Karpas-422 (cell line): ENCODE measurements around the gene TRPV5. TPM values are rescaled to one million over a fixed set of nuclear protein-coding genes. Genes with fewer than 3 reads are reported as not detected.

Experiments used
- DNase-seq: peaks from one replicate; pipeline ENCODE4 v3.0.0-alpha.2; 2015
- H2AFZ ChIP-seq: fragments of 200-600 bp; sonication (generic); 2 replicates; pipeline ENCODE4 v1.6.1; 2014; ENCODE audit warnings: antibody characterized with exemption, low read length, mixed read lengths
- H3K27ac ChIP-seq: fragments of 200-600 bp; sonication (generic); 2 replicates; pipeline ENCODE4 v1.5.1; 2014; ENCODE audit warnings: mild to moderate bottlenecking, low read length, moderate library complexity
- H3K27me3 ChIP-seq: fragments of 200-600 bp; sonication (generic); 2 replicates; pipeline ENCODE4 v1.6.1; 2014; ENCODE audit warnings: low read length, mixed read lengths
- H3K36me3 ChIP-seq: fragments of 200-600 bp; sonication (generic); 2 replicates; pipeline ENCODE4 v1.6.1; 2014; ENCODE audit warnings: low read length, mixed read lengths; ENCODE audit not compliant: insufficient read depth
- H3K4me1 ChIP-seq: fragments of 200-600 bp; sonication (generic); 2 replicates; pipeline ENCODE4 v1.6.1; 2014; ENCODE audit warnings: mild to moderate bottlenecking, low read length, mixed read lengths
- H3K4me2 ChIP-seq: fragments of 200-600 bp; sonication (generic); 2 replicates; pipeline ENCODE4 v1.6.1; 2014; ENCODE audit warnings: low read length, low read depth, mild to moderate bottlenecking; ENCODE audit not compliant: poor library complexity, severe bottlenecking
- H3K4me3 ChIP-seq: fragments of 200-600 bp; sonication (generic); 2 replicates; pipeline ENCODE4 v1.5.1; 2014; ENCODE audit warnings: mild to moderate bottlenecking, antibody characterized with exemption, low read length, mixed read lengths
- H3K79me2 ChIP-seq: fragments of 200-600 bp; sonication (generic); 2 replicates; pipeline ENCODE4 v1.6.1; 2014; ENCODE audit warnings: mild to moderate bottlenecking, low read length, mixed read lengths
- H3K9ac ChIP-seq: fragments of 200-600 bp; sonication (generic); 2 replicates; pipeline ENCODE4 v1.6.0; 2014; ENCODE audit warnings: low read length
- H3K9me2 ChIP-seq: fragments of 200-600 bp; sonication (generic), shearing (Covaris generic); replicated peaks from 2 replicates; pipeline ENCODE4 v1.6.0; 2014; ENCODE audit warnings: mild to moderate bottlenecking, low read length, moderate library complexity; ENCODE audit not compliant: insufficient read depth
- H3K9me3 ChIP-seq: fragments of 300-700, 200-600 bp; sonication (generic); 2 replicates; pipeline ENCODE4 v1.6.1; 2014; ENCODE audit warnings: low read length, mixed read lengths
- H4K20me1 ChIP-seq: fragments of 200-600 bp; sonication (generic); 2 replicates; pipeline ENCODE4 v1.6.1; 2014; ENCODE audit warnings: mild to moderate bottlenecking, antibody characterized with exemption, low read length, low read depth; ENCODE audit not compliant: insufficient read depth
- total RNA-seq: library from RNA; depleted of rRNA; stranded (reverse); fragments of >200 nt; shearing (Covaris generic); gene quantifications from 2 replicates; pipeline ENCODE4 v1.2.3, GENCODE V29; 2014; ENCODE audit warnings: low replicate concordance

TRPV5 gene
- total RNA-seq, 1 experiment from 2014 or later, result not detected

- Histone ChIP-seq H3K9ac (no peak overlapping the region), H3K79me2 (no peaks in the 10 kb centered on the region), H3K4me1 (no peaks in the 10 kb centered on the region), H3K36me3 (no peaks in the 10 kb centered on the region), H3K4me3 (no peak overlapping the region), H3K27me3 (no peaks in the 10 kb centered on the region), H3K27ac (no peak overlapping the region), H3K4me2 (no peak overlapping the region), H2AFZ (no peak overlapping the region), H3K9me2 (no peaks in the 10 kb centered on the region), H4K20me1 (no peaks in the 10 kb centered on the region), H3K9me3 (no peaks in the 10 kb centered on the region)
- DNase-seq, result no peak
These were observed 55.2 kb downstream of the TRPV5 start for GRCh38 chr7:142878315-142878714.

- Histone ChIP-seq H3K4me2 (no peak overlapping the region), H3K9me3 (no peaks in the 10 kb centered on the region), H3K27ac (no peak overlapping the region), H2AFZ (no peak overlapping the region), H3K27me3 (no peaks in the 10 kb centered on the region), H3K9ac (no peak overlapping the region), H4K20me1 (no peaks in the 10 kb centered on the region), H3K4me3 (no peak overlapping the region), H3K79me2 (no peaks in the 10 kb centered on the region), H3K36me3 (no peaks in the 10 kb centered on the region), H3K9me2 (no peaks in the 10 kb centered on the region), H3K4me1 (no peaks in the 10 kb centered on the region)
- DNase-seq, result no peak
These were observed 56.3 kb downstream of the TRPV5 start for GRCh38 chr7:142876991-142877910.

GRCh38 chr7:142876236-142876960 lies 57.1 kb downstream of the TRPV5 start:
- Histone ChIP-seq H4K20me1 (no peaks in the 10 kb centered on the region), H3K36me3 (no peaks in the 10 kb centered on the region), H3K9me3 (no peaks in the 10 kb centered on the region), H3K4me1 (no peaks in the 10 kb centered on the region), H3K79me2 (no peaks in the 10 kb centered on the region), H3K9ac (no peak overlapping the region), H3K4me3 (no peak overlapping the region), H3K9me2 (no peaks in the 10 kb centered on the region), H2AFZ (no peak overlapping the region), H3K4me2 (no peak overlapping the region), H3K27ac (no peak overlapping the region), H3K27me3 (no peaks in the 10 kb centered on the region)
- DNase-seq, result no peak

- Histone ChIP-seq H2AFZ (no peak overlapping the region), H4K20me1 (no peaks in the 10 kb centered on the region), H3K9ac (no peak overlapping the region), H3K79me2 (no peaks in the 10 kb centered on the region), H3K4me1 (no peaks in the 10 kb centered on the region), H3K4me3 (no peak overlapping the region), H3K27me3 (no peaks in the 10 kb centered on the region), H3K4me2 (no peak overlapping the region), H3K36me3 (no peaks in the 10 kb centered on the region), H3K9me3 (no peaks in the 10 kb centered on the region), H3K27ac (no peak overlapping the region), H3K9me2 (no peaks in the 10 kb centered on the region)
- no peak for DNase-seq
These were observed 58.1 kb downstream of the TRPV5 start for GRCh38 chr7:142875456-142875855.

GRCh38 chr7:142874837-142875236 lies 58.7 kb downstream of the TRPV5 start:
- no peak overlapping the region for H2AFZ ChIP-seq
- H3K9ac ChIP-seq, result no peak overlapping the region
- no peaks in the 10 kb centered on the region for H3K79me2 ChIP-seq
- no peak overlapping the region for H3K4me2 ChIP-seq
- H3K4me3 ChIP-seq, result no peak overlapping the region
- H3K9me3 ChIP-seq, result no peaks in the 10 kb centered on the region
- no peaks in the 10 kb centered on the region for H3K9me2 ChIP-seq
- no peaks in the 10 kb centered on the region for H3K27me3 ChIP-seq
- no peaks in the 10 kb centered on the region for H3K4me1 ChIP-seq
- H3K27ac ChIP-seq, result no peak overlapping the region
- H3K36me3 ChIP-seq, result no peaks in the 10 kb centered on the region
- no peak for DNase-seq
- no peaks in the 10 kb centered on the region for H4K20me1 ChIP-seq

- Histone ChIP-seq H3K79me2 (no peaks in the 10 kb centered on the region), H3K9me3 (no peaks in the 10 kb centered on the region), H2AFZ (no peak overlapping the region), H3K36me3 (no peaks in the 10 kb centered on the region), H3K27ac (no peak overlapping the region), H4K20me1 (no peaks in the 10 kb centered on the region), H3K27me3 (no peaks in the 10 kb centered on the region), H3K9ac (no peak overlapping the region), H3K4me2 (no peak overlapping the region), H3K4me1 (no peaks in the 10 kb centered on the region), H3K4me3 (no peak overlapping the region), H3K9me2 (no peaks in the 10 kb centered on the region)
- no peak for DNase-seq
These were observed 59.1 kb downstream of the TRPV5 start for GRCh38 chr7:142874409-142874808.

GRCh38 chr7:142873871-142874270 lies 59.7 kb downstream of the TRPV5 start:
- no peaks in the 10 kb centered on the region for H3K9me2 ChIP-seq
- no peaks in the 10 kb centered on the region for H3K36me3 ChIP-seq
- no peak overlapping the region for H3K27ac ChIP-seq
- no peaks in the 10 kb centered on the region for H4K20me1 ChIP-seq
- no peaks in the 10 kb centered on the region for H3K9me3 ChIP-seq
- H3K9ac ChIP-seq, result no peak overlapping the region
- H2AFZ ChIP-seq, result no peak overlapping the region
- no peak overlapping the region for H3K4me2 ChIP-seq
- no peaks in the 10 kb centered on the region for H3K4me1 ChIP-seq
- DNase-seq, result no peak
- H3K27me3 ChIP-seq, result no peaks in the 10 kb centered on the region
- no peak overlapping the region for H3K4me3 ChIP-seq
- H3K79me2 ChIP-seq, result no peaks in the 10 kb centered on the region

- H3K9ac ChIP-seq, result no peak overlapping the region
- H3K4me3 ChIP-seq, result no peak overlapping the region
- H3K27me3 ChIP-seq, result no peaks in the 10 kb centered on the region
- H3K9me2 ChIP-seq, result no peaks in the 10 kb centered on the region
- no peaks in the 10 kb centered on the region for H3K9me3 ChIP-seq
- no peaks in the 10 kb centered on the region for H3K79me2 ChIP-seq
- H3K36me3 ChIP-seq, result no peaks in the 10 kb centered on the region
- H3K27ac ChIP-seq, result no peak overlapping the region
- peak; percentile 80 for DNase-seq
- no peak overlapping the region for H3K4me2 ChIP-seq
- H4K20me1 ChIP-seq, result no peaks in the 10 kb centered on the region
- no peaks in the 10 kb centered on the region for H3K4me1 ChIP-seq
- no peak overlapping the region for H2AFZ ChIP-seq
These were observed 60.2 kb downstream of the TRPV5 start for GRCh38 chr7:142873281-142873784.
